GM18519 (cell line): ENCODE measurements around the gene METTL17.

Experiments
- ATAC-seq: cut with Tn5 transposase; IDR thresholded peaks from one replicate; pipeline ENCODE4 v1.9.1; 2021; ENCODE audit warnings: mild to moderate bottlenecking, moderate library complexity; ENCODE audit not compliant: unreplicated experiment, low FRiP score

METTL17 gene

DNA sequence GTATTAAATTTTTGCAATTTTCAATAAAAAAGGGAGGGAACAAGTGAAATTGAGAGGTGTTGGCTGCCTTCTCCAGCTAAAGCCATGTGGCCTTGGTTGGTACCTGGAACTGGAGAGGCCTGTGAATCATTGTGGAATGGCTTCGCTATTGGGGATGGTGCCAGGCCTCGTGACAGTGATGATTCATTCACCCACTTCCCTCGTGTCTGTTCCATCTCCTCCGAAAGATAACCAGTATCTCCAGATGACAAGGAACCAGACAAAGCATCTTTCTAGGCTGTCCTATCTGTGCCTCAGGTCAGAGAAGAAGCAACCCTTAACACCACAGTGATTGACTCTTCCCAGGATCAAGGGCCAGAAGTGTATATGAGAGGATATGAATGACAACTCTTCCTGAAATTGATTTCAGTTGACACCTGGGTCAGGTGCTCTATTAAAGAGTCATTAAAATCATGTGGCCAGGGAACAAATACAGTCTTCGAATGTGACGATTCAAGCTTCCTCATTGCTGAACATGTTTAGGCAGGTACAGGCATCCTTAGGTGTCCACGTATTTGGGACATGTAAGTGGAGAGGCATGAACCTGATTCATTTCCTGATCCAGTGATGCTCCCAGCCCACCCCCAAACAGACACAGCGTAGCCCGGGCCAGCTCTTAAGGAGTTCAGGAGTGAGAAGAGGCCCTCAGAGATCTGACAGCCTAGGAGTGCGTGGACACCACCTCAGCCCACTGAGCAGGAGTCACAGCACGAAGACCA is 52.1 kb downstream of the METTL17 start, which contains the start of gene RNASE7:
Gene RNASE7 (plus strand): TSS at position 687 of the 758 bp plus-strand sequence. CDS start 631 bp downstream, outside the sequence.
- ATAC-seq, result no peak

DNA sequence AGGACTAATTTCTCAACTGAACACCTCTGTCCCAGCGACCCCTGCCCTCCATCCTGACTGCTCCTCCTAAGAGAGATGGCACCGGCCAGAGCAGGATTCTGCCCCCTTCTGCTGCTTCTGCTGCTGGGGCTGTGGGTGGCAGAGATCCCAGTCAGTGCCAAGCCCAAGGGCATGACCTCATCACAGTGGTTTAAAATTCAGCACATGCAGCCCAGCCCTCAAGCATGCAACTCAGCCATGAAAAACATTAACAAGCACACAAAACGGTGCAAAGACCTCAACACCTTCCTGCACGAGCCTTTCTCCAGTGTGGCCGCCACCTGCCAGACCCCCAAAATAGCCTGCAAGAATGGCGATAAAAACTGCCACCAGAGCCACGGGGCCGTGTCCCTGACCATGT is 53.1 kb downstream of the METTL17 start:
- no peak for ATAC-seq

DNA sequence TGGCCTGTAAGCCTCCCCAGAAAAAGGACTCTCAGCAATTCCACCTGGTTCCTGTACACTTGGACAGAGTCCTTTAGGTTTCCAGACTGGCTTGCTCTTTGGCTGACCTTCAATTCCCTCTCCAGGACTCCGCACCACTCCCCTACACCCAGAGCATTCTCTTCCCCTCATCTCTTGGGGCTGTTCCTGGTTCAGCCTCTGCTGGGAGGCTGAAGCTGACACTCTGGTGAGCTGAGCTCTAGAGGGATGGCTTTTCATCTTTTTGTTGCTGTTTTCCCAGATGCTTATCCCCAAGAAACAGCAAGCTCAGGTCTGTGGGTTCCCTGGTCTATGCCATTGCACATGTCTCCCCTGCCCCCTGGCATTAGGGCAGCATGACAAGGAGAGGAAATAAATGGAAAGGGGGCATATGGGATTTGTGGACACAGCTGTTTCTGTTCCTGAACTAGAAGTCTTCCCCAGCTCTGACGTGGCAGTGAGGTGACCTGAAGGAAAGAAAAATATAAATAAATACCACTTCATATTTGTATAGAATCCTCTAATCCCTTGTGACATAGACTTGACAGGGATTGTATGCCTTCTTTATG is 53.7 kb downstream of the METTL17 start:
- no peak for ATAC-seq

DNA sequence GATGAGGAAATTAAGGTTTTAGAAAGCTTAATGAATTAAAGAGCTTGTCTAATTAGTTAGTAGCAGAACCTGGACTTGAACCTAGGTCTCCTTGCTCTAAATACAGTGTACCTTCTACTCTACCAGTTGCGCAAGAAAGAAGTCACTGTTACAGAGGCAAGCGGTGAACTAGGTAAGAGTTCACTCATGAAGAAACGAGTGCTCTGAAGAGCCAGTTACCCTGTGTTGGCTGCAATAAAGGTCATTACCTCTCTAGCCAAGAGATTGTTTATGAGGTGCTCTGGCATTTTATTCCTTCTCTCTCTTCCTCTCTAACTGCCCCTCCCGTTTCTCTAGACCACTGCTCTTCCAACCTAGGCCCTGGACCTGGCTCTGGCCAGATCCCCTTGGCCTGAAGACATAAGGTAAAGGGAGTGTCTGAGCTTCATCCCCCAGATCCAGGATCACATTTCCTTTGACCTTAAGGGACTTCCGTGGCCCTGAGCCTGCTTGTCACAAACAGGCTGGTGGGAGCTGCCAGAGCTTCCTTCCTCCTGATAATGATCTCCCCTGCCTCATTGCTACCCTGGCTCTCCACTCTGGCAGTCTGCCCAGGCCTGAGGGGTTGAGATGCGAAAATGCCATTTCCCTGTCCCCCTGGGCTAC is 54.3 kb downstream of the METTL17 start:
- ATAC-seq, result no peak
